Caco-2 (cell line): ENCODE measurements around the gene GLE1. TPM values are rescaled to one million over a fixed set of nuclear protein-coding genes. Genes with fewer than 3 reads are reported as not detected.
"Not testable (repeated sequence)": the region's sequence is repeated elsewhere in the genome, so short reads cannot be mapped to it uniquely, and the experiment has no call there.

Experiments
- BruUV-seq: library from RNA; stranded (reverse); fragments of 400-500 nt; replicated peaks from 2 replicates; lab custom pipeline; 2021; lab: Mats Ljungman, UMichigan
- CTCF ChIA-PET: fragments of 300-600 bp; sonication (Branson Sonifier 250); formaldehyde crosslinking; loops from one replicate; lab custom pipeline; 2022; ENCODE audit warnings: antibody characterized with exemption; lab: Charles Lee
- POLR2A ChIA-PET: fragments of 300-600 bp; sonication (Branson Sonifier 250); formaldehyde crosslinking; loops from one replicate; lab custom pipeline; 2022; ENCODE audit warnings: antibody characterized with exemption; lab: Charles Lee
- DNase-seq, 2 experiments: peaks; one replicate each; pipeline versions ENCODE4 v3.0.0 to v3.0.0-alpha.2; 2020 to 2022
- H3K27me3 ChIP-seq: replicated peaks from 2 replicates; pipeline ENCODE4 v1.6.0; 2011; ENCODE audit warnings: low read length; ENCODE audit not compliant: control insufficient read depth, insufficient read depth
- H3K36me3 ChIP-seq: 2 replicates; pipeline ENCODE4 v1.5.1; 2011; ENCODE audit warnings: low read length; ENCODE audit not compliant: control insufficient read depth, insufficient read depth
- H3K4me1 ChIP-seq: fragments of 250-450 bp; sonication (Bioruptor Pico); 2 replicates; pipeline ENCODE4 v1.5.1; 2020; ENCODE audit warnings: mild to moderate bottlenecking
- H3K4me3 ChIP-seq: 2 replicates; pipeline ENCODE4 v1.5.1; 2011; ENCODE audit warnings: low read depth, mild to moderate bottlenecking, control low read depth, low read length
- H3K9me3 ChIP-seq: fragments of 250-450 bp; sonication (Bioruptor Pico); 2 replicates; pipeline ENCODE4 v1.5.1; 2020; ENCODE audit warnings: mild to moderate bottlenecking, moderate library complexity
- H3K27ac Mint-ChIP-seq: one replicate; pipeline ENCODE4 v1.8.0; 2022; ENCODE audit warnings: mixed read lengths; ENCODE audit not compliant: unreplicated experiment
- H3K27me3 Mint-ChIP-seq: one replicate; pipeline ENCODE4 v1.8.0; 2022; ENCODE audit warnings: mixed read lengths; ENCODE audit not compliant: insufficient read depth, unreplicated experiment
- H3K36me3 Mint-ChIP-seq: one replicate; pipeline ENCODE4 v1.8.0; 2022; ENCODE audit warnings: mild to moderate bottlenecking, mixed read lengths; ENCODE audit not compliant: insufficient read depth, unreplicated experiment
- H3K4me1 Mint-ChIP-seq: one replicate; pipeline ENCODE4 v1.8.0; 2022; ENCODE audit warnings: low read depth, mixed read lengths; ENCODE audit not compliant: unreplicated experiment
- H3K4me3 Mint-ChIP-seq: one replicate; pipeline ENCODE4 v1.8.0; 2022; ENCODE audit warnings: mild to moderate bottlenecking, moderate library complexity, mixed read lengths; ENCODE audit not compliant: unreplicated experiment
- H3K9me3 Mint-ChIP-seq: one replicate; pipeline ENCODE4 v1.8.0; 2022; ENCODE audit warnings: mixed read lengths; ENCODE audit not compliant: unreplicated experiment
- intact Hi-C: fragments of 100-400 bp; cut with micrococcal nuclease; formaldehyde crosslinking; loops from one replicate; pipeline ENCODE4 v1.10.0; 2022; ENCODE audit not compliant: unreplicated experiment
- total RNA-seq: library from RNA; stranded (reverse); gene quantifications from 2 replicates; pipeline ENCODE4 v1.2.3, GENCODE V29; 2022
- TF ChIP-seq, protein P1 (sequence below), 2 experiments: fragments of 200-600 bp in 1 of 2; IDR thresholded peaks; 1 replicate in 1 of 2; 2 replicates in 1 of 2; pipeline versions ENCODE4 v1.5.1 to v1.8.0; 2011 to 2022; ENCODE audit warnings: antibody characterized with exemption in 1 of 2, control low read depth in 1 of 2, inconsistent platforms in 1 of 2, low read depth in 1 of 2, low read length in 1 of 2, mild to moderate bottlenecking in 1 of 2, moderate library complexity in 1 of 2; ENCODE audit not compliant: insufficient read depth in 1 of 2, severe bottlenecking in 1 of 2, unreplicated experiment in 1 of 2

The GLE1 gene
- total RNA-seq, 1 experiment from 2014 or later, result 30.4 TPM

DNA sequence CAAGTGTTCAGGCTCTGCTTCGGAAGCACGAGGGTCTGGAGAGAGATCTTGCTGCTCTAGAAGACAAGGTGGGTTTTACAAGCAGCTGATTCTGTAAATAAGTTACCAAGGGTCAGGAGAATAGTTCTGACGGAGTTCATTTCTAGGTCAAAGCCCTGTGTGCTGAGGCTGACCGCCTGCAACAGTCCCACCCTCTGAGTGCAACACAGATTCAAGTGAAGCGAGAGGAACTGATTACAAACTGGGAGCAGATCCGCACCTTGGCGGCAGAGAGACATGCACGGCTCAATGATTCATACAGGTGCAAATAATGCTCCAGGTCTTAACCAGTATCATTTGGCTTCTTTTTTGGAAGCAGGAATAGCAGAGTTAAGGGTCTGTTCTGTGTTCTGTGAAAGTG, 72.7 kb downstream of the GLE1 start:
- no peak for DNase-seq
- ChIA-PET POLR2A (no interaction called here), CTCF (no interaction called here)
- BruUV-seq, result no TSS peak
- H3K36me3 Mint-ChIP-seq, result peaks cover 94% of the 10 kb centered on the region
- no peaks in the 10 kb centered on the region for H3K9me3 Mint-ChIP-seq
- H3K9me3 ChIP-seq, result no peaks in the 10 kb centered on the region
- no peak overlapping the region for H3K4me3 ChIP-seq
- no peak overlapping the region for H3K27ac Mint-ChIP-seq
- no peaks in the 10 kb centered on the region for H3K27me3 ChIP-seq
- intact Hi-C loops, result no loop called here
- H3K4me3 Mint-ChIP-seq, result no peak overlapping the region
- H3K4me1 Mint-ChIP-seq, result no peaks in the 10 kb centered on the region
- TF ChIP-seq, protein P1, sequence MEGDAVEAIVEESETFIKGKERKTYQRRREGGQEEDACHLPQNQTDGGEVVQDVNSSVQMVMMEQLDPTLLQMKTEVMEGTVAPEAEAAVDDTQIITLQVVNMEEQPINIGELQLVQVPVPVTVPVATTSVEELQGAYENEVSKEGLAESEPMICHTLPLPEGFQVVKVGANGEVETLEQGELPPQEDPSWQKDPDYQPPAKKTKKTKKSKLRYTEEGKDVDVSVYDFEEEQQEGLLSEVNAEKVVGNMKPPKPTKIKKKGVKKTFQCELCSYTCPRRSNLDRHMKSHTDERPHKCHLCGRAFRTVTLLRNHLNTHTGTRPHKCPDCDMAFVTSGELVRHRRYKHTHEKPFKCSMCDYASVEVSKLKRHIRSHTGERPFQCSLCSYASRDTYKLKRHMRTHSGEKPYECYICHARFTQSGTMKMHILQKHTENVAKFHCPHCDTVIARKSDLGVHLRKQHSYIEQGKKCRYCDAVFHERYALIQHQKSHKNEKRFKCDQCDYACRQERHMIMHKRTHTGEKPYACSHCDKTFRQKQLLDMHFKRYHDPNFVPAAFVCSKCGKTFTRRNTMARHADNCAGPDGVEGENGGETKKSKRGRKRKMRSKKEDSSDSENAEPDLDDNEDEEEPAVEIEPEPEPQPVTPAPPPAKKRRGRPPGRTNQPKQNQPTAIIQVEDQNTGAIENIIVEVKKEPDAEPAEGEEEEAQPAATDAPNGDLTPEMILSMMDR (IDR thresholded peaks at IDR 0.05; ENCODE audit: insufficient read depth in 1 of 2, low read depth in 1 of 2, low read length in 1 of 2, severe bottlenecking in 1 of 2, unreplicated experiment in 1 of 2), result no peak
- H3K27me3 Mint-ChIP-seq, result no peaks in the 10 kb centered on the region
- H3K4me1 ChIP-seq, result no peaks in the 10 kb centered on the region
- peaks cover 13% of the 10 kb centered on the region for H3K36me3 ChIP-seq

DNA sequence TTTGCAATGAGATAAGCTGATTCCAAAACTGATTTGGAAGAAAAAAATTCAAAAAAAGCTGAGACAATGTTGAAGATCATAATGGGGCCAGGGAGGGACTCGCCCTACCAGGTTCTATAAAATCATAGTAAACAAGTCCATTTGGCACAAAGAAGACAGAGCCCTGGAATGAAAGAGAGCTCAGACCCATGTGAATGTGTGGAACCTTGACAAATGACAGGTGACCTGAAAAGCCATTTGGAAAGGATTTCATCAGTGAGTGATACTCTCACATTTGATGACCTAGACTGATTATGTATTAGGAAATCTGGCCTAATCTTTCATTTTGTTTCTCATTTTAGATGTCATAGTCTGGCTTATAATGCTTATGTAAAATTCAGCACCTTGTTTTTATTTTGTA, 74.7 kb downstream of the GLE1 start:
- no peaks in the 10 kb centered on the region for H3K4me1 Mint-ChIP-seq
- Histone ChIP-seq H3K27me3 (no peaks in the 10 kb centered on the region), H3K4me1 (no peaks in the 10 kb centered on the region), H3K36me3 (peaks cover 13% of the 10 kb centered on the region), H3K4me3 (no peak overlapping the region), H3K9me3 (no peaks in the 10 kb centered on the region)
- no peak overlapping the region for H3K4me3 Mint-ChIP-seq
- TF ChIP-seq, protein P1 (IDR thresholded peaks at IDR 0.05; ENCODE audit: insufficient read depth in 1 of 2, low read depth in 1 of 2, low read length in 1 of 2, severe bottlenecking in 1 of 2, unreplicated experiment in 1 of 2), result no peak
- H3K27me3 Mint-ChIP-seq, result no peaks in the 10 kb centered on the region
- intact Hi-C loops, result no loop called here
- BruUV-seq, result no TSS peak
- H3K36me3 Mint-ChIP-seq, result peaks cover 97% of the 10 kb centered on the region
- no peak for DNase-seq
- no peaks in the 10 kb centered on the region for H3K9me3 Mint-ChIP-seq
- ChIA-PET POLR2A (no interaction called here), CTCF (interaction anchor here (0.9 kb wide), 1 partner anchor 83 kb away, joined by 3 read pairs; no protein-coding TSS in a partner anchor)
- no peak overlapping the region for H3K27ac Mint-ChIP-seq

DNA sequence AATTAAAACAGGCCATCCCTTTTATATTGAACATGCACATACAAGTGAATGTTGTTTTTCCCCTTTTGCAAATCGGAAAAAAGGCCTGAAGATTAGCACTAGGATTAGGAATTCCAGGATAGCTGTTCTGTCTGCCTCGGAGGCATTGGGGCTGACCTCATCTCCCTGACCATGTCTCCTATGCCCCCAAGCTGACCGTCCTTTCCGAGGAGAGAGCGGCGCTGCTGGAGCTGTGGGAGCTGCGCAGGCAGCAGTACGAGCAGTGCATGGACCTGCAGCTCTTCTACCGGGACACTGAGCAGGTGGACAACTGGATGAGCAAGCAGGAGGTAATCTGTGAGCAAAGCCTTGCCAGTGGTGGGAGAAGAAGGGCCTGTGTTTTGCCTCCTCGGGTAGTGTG, 76.2 kb downstream of the GLE1 start:
- H3K4me1 Mint-ChIP-seq, result no peaks in the 10 kb centered on the region
- H3K27ac Mint-ChIP-seq, result no peak overlapping the region
- Histone ChIP-seq H3K4me3 (no peak overlapping the region), H3K36me3 (peaks cover 13% of the 10 kb centered on the region), H3K9me3 (no peaks in the 10 kb centered on the region), H3K4me1 (no peaks in the 10 kb centered on the region), H3K27me3 (no peaks in the 10 kb centered on the region)
- no peak for DNase-seq
- ChIA-PET POLR2A (no interaction called here), CTCF (no interaction called here)
- peaks cover 97% of the 10 kb centered on the region for H3K36me3 Mint-ChIP-seq
- no peaks in the 10 kb centered on the region for H3K9me3 Mint-ChIP-seq
- no peaks in the 10 kb centered on the region for H3K27me3 Mint-ChIP-seq
- intact Hi-C loops, result no loop called here
- H3K4me3 Mint-ChIP-seq, result no peak overlapping the region
- TF ChIP-seq, protein P1 (IDR thresholded peaks at IDR 0.05; ENCODE audit: insufficient read depth in 1 of 2, low read depth in 1 of 2, low read length in 1 of 2, severe bottlenecking in 1 of 2, unreplicated experiment in 1 of 2), result no peak
- no TSS peak for BruUV-seq

DNA sequence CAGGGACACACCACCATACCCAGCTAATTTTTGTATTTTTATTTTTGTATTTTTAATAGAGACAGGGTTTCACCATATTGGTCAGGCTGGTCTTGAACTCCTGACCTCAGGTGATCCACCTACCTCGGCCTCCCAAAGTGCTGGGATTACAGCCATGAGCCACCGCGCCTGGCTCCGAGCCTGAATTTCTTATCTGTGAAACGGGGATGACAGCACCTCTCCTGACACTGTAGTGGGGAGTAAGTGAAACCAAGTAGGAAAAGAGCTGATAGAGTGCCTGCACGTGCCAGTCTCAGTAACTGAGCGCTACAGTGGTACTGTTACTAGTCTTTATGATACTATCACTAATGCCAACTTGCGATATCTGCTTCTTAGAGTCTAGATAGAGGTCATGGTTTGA, 80.6 kb downstream of the GLE1 start:
- H3K36me3 ChIP-seq, H3K27me3 Mint-ChIP-seq, H3K9me3 Mint-ChIP-seq, BruUV-seq, H3K27me3 ChIP-seq, H3K9me3 ChIP-seq, H3K4me3 ChIP-seq, CTCF ChIA-PET, intact Hi-C loops, H3K27ac Mint-ChIP-seq, H3K4me1 Mint-ChIP-seq, H3K4me3 Mint-ChIP-seq, DNase-seq, H3K4me1 ChIP-seq, POLR2A ChIA-PET: not testable (repeated sequence)
- peaks cover 98% of the 10 kb centered on the region for H3K36me3 Mint-ChIP-seq

DNA sequence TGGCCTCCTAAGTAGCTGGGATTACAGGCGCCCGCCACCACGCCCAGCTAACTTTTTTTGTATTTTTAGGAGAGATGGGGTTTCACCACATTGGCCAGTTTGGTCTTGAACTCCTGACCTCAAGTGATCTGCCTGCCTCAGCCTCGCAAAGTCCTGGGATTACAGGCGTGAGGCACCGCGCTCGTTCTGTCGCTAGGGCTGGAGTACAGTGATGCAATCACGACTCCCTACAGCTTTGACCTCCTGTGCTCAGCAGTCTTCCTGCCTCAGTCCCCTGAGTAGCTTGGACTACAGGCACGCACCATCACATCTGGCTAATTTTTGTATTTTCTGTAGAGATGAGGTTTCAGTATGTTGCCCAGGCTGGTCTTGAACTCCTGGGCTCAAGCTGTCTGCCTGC, 82.4 kb downstream of the GLE1 start:
- H3K36me3 ChIP-seq, result not testable (repeated sequence)

More for the DNA sequence above, 82.4 kb downstream of the GLE1 start:
- DNase-seq, H3K4me3 ChIP-seq, H3K27me3 ChIP-seq, H3K27me3 Mint-ChIP-seq, H3K4me1 Mint-ChIP-seq, POLR2A ChIA-PET, intact Hi-C loops, BruUV-seq, H3K9me3 Mint-ChIP-seq, H3K27ac Mint-ChIP-seq, H3K4me3 Mint-ChIP-seq, H3K4me1 ChIP-seq, H3K9me3 ChIP-seq: not testable (repeated sequence)
- peaks cover 100% of the 10 kb centered on the region for H3K36me3 Mint-ChIP-seq
- CTCF ChIA-PET, result interaction anchor here (0.5 kb wide), 1 partner anchor 96 kb away, joined by 3 read pairs; no protein-coding TSS in a partner anchor
